ENCODE measurements around the gene HECW1.

The HECW1 gene

DNA sequence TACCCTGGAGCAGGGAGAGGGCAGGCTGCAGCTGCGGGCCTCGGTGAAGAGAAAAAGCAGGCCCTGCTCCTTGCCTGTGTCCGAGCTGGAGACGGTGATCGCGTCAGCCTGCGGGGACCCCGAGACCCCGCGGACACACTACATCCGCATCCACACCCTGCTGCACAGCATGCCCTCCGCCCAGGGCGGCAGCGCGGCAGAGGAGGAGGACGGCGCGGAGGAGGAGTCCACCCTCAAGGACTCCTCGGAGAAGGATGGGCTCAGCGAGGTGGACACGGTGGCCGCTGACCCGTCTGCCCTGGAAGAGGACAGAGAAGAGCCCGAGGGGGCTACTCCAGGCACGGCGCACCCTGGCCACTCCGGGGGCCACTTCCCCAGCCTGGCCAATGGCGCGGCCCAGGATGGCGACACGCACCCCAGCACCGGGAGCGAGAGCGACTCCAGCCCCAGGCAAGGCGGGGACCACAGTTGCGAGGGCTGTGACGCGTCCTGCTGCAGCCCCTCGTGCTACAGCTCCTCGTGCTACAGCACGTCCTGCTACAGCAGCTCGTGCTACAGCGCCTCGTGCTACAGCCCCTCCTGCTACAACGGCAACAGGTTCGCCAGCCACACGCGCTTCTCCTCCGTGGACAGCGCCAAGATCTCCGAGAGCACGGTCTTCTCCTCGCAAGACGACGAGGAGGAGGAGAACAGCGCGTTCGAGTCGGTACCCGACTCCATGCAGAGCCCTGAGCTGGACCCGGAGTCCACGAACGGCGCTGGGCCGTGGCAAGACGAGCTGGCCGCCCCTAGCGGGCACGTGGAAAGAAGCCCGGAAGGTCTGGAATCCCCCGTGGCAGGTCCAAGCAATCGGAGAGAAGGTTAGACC, 332.5 kb downstream of the HECW1 start:
- TF ChIP-seq, protein P1, sequence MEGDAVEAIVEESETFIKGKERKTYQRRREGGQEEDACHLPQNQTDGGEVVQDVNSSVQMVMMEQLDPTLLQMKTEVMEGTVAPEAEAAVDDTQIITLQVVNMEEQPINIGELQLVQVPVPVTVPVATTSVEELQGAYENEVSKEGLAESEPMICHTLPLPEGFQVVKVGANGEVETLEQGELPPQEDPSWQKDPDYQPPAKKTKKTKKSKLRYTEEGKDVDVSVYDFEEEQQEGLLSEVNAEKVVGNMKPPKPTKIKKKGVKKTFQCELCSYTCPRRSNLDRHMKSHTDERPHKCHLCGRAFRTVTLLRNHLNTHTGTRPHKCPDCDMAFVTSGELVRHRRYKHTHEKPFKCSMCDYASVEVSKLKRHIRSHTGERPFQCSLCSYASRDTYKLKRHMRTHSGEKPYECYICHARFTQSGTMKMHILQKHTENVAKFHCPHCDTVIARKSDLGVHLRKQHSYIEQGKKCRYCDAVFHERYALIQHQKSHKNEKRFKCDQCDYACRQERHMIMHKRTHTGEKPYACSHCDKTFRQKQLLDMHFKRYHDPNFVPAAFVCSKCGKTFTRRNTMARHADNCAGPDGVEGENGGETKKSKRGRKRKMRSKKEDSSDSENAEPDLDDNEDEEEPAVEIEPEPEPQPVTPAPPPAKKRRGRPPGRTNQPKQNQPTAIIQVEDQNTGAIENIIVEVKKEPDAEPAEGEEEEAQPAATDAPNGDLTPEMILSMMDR (conservative IDR thresholded peaks at IDR 0.05; ENCODE audit: control insufficient read depth, insufficient read depth, low read depth, low read length) = no peak
- no peak overlapping the region for H3K4me3 ChIP-seq (ENCODE audit: control insufficient read depth, low read depth, low read length)
- DNase-seq (ENCODE audit: low read depth) = no peak

- TF ChIP-seq, protein P1 (conservative IDR thresholded peaks at IDR 0.05; ENCODE audit: control insufficient read depth, insufficient read depth, low read depth, low read length) = no peak
- H3K4me3 ChIP-seq (ENCODE audit: control insufficient read depth, low read depth, low read length) = no peak overlapping the region
- no peak for DNase-seq (ENCODE audit: low read depth)
Observed at GRCh38 chr7:43449577-43449976, 337.1 kb downstream of the HECW1 start.

DNA sequence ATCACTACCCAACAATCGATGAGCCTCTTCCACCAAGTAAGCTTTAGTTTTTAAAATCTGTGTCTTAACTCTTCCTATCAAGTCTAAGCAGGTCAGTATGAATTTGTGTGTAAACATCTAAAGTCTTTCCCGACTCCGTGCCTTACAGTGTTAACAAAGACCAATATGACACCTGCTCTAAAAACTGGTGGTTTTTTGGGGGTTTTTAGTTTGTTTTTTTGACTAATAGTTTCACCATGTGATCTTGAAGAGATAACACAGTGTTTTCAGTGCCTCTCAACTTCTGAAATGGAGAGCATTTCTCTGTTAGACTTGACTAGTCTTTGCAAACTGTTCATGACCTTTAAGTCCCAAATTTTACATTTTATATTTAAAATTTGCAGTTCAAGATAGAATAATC, 338.4 kb downstream of the HECW1 start:
- H3K4me3 ChIP-seq (ENCODE audit: control insufficient read depth, low read depth, low read length) = no peak overlapping the region
- TF ChIP-seq, protein P1 (conservative IDR thresholded peaks at IDR 0.05; ENCODE audit: control insufficient read depth, insufficient read depth, low read depth, low read length) = no peak
- no peak for DNase-seq (ENCODE audit: low read depth)

GRCh38 chr7:43454936-43455518, 342.6 kb downstream of the HECW1 start:
- no peak overlapping the region for H3K4me3 ChIP-seq (ENCODE audit: control insufficient read depth, low read depth, low read length)
- peak; percentile 66 for DNase-seq (ENCODE audit: low read depth)
- TF ChIP-seq, protein P1 (conservative IDR thresholded peaks at IDR 0.05; ENCODE audit: control insufficient read depth, insufficient read depth, low read depth, low read length) = peak; percentile 61

GRCh38 chr7:43456200-43456599, 343.8 kb downstream of the HECW1 start:
- no peak overlapping the region for H3K4me3 ChIP-seq (ENCODE audit: control insufficient read depth, low read depth, low read length)
- TF ChIP-seq, protein P1 (conservative IDR thresholded peaks at IDR 0.05; ENCODE audit: control insufficient read depth, insufficient read depth, low read depth, low read length) = no peak
- DNase-seq (ENCODE audit: low read depth) = no peak

DNA sequence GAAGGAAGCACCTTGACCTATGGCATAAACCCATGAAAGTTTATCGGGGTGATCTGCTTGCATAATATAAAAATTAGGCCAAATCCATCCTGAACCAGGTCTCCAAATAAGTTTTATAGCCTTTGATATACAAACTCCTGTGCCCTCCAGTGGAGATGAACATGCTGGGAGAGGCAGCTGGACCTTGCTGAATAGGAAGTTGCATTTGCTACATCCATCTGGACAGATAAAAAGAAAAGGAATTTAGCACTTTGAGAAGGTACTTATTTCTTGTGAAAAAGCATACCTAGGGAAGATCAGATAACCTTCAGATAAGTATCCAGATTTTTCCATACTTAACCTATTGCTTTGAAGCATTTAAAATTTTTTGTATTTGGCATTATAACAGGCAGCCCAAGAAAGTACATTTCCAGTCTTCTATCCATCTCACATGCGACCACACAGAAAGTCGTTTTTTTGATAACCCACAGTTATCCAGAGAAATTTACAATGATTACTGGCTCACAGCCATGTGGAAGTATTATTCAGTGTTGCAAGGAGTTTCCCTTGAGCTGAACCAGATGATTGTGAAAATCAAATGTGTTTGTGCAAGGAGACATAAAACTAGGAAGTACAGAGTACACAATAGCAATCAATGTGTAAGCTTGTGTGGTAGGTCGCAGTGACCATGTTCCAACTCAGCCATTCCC, 346.0 kb downstream of the HECW1 start:
- TF ChIP-seq, protein P1 (conservative IDR thresholded peaks at IDR 0.05; ENCODE audit: control insufficient read depth, insufficient read depth, low read depth, low read length) = no peak
- no peak for DNase-seq (ENCODE audit: low read depth)
- H3K4me3 ChIP-seq (ENCODE audit: control insufficient read depth, low read depth, low read length) = no peak overlapping the region

Measured in fibroblast of mammary gland (primary cell).